PFSK-1 (cell line): ENCODE results near the gene TMC3.

Source experiments
- POLR2AphosphoS5 ChIP-seq: IDR thresholded peaks from 2 replicates; pipeline ENCODE4 v1.6.1; 2012; ENCODE audit warnings: low read depth, mild to moderate bottlenecking, control low read depth, low read length, moderate library complexity
- REST ChIP-seq, 2 experiments: IDR thresholded peaks; 2 replicates each; pipeline versions ENCODE4 v1.6.1 to v1.8.0; 2011 to 2012; ENCODE audit warnings: low read depth in 2 of 2, low read length in 2 of 2, control low read depth in 1 of 2, inconsistent platforms in 1 of 2, mild to moderate bottlenecking in 1 of 2, moderate library complexity in 1 of 2; ENCODE audit not compliant: insufficient read depth in 1 of 2
- SIN3A ChIP-seq: IDR thresholded peaks from 2 replicates; pipeline ENCODE4 v1.6.1; 2012; ENCODE audit warnings: mild to moderate bottlenecking, low read length, moderate library complexity, borderline replicate concordance; ENCODE audit not compliant: insufficient read depth
- TAF1 ChIP-seq: IDR thresholded peaks from 2 replicates; pipeline ENCODE4 v1.6.1; 2012; ENCODE audit warnings: low read length, control low read depth, borderline replicate concordance; ENCODE audit not compliant: insufficient read depth

- TF ChIP-seq REST (IDR thresholded peaks at IDR 0.05; ENCODE audit: insufficient read depth in 1 of 2, low read depth in 2 of 2, low read length in 2 of 2) (no peak), POLR2AphosphoS5 (no peak), SIN3A (no peak), TAF1 (no peak)
These were observed 6.7 kb upstream of the TMC3 start for GRCh38 chr15:81380668-81381067.
